Measurements from ENCODE around the gene JAZF1. TPM values are rescaled to one million over a fixed set of nuclear protein-coding genes. Genes with fewer than 3 reads are reported as not detected.

The JAZF1 gene
- total RNA-seq, 1 donor from 2014 or later, result 4.7 TPM

GRCh38 chr7:28082071-28082470, 98.5 kb downstream of the JAZF1 start:
- intact Hi-C loops (cut with micrococcal nuclease), result loop anchor here (10.0 kb wide), 1 partner anchor 57 kb away; no protein-coding TSS in a partner anchor

DNA sequence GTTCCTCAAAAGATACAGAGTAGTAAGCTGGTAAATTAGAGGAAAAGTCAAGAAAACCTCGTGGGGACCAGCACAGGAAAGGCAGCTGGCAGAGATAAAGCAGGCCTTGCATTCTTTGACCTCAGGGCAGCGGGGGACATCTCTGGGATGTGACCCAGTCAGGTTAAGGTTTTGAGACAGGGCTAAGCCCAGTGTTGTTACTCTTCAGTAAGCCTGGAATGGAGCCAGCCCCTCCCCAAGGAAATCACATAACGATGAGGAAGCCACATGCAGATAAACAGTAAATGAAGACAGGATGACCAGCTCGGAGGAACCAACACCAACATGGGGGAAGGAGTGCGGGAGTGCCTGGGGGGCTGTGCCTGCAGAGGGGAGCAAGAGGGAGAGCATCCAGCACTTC, 99.6 kb downstream of the JAZF1 start:
- intact Hi-C loops (cut with micrococcal nuclease), result loop anchor here (10.0 kb wide), 1 partner anchor 56 kb away; no protein-coding TSS in a partner anchor

GRCh38 chr7:28078036-28078901, 102.3 kb downstream of the JAZF1 start:
- intact Hi-C loops (cut with micrococcal nuclease), result loop anchor here (1.0 kb wide), 2 partner anchors 16 to 882 kb away; no protein-coding TSS in a partner anchor

- intact Hi-C loops (cut with micrococcal nuclease), result loop anchor here (1.0 kb wide), 2 partner anchors 15 to 881 kb away; no protein-coding TSS in a partner anchor
Observed at GRCh38 chr7:28077616-28078015, 103.0 kb downstream of the JAZF1 start.

DNA sequence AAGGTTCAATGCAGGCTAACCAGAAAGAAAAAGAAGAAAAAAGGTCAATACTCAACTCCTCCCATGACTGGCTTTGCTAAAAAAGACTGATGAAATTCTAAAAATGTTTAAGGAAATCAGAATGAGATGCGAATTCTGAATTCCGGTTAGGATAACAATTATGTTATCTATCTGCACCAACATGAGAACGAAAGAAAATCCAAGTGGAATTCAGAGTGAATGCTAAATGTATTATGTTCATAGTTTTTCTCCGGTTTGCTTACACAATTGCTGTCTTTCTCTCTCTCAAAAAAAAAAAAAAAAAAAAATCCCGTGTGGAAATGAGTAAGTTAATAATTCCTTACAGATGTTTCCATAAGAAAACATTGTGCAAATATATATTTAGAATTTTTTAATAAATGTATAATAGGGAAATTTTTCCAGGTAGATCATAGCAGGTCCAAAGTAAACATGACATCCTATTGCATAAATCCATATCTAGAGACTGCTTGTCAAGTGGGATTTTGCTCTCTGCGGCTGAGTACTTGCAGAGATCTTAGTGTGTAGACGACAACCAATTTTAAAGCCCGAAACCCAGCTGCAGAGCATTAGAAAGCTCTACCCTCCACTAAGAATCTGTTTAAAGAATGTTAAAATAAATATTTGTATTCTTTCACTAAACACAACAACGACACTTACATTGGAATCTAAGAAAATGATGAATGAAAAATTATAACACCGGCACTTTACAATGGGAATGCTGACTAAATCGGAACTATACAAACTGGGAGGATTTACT, 104.0 kb downstream of the JAZF1 start:
- intact Hi-C loops (cut with micrococcal nuclease), result no loop called here

DNA sequence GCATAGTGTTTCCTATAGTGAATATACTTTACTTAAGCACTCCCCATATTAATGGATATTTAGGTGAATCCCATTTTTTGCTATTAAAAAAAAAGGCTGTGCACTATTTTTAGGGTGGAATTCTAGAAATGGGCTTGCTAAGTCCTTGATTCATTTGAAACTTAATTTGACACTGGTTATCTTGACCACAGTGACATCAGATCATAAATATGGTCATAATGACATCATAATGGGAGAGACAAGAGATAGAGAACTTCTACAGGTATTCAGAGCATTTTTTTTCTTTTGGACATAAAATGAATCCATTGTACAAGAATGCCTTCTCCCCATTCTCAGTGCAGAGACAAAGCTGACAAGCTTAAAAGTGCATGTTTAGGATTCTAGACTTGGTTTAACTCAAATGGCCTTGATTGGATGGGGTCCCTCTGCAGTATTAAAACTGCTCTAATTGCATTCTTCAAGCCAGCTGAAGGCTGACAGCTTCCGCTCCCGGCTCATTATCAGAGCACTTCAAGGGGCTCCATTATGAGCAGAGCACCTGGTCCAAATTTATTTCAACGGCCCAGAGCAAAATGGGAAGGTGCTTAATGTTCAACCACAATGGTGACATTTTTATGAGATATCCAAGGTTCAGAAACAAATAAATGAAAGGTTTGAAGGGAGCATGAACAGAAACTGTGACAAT, 104.8 kb downstream of the JAZF1 start:
- intact Hi-C loops (cut with micrococcal nuclease), result no loop called here

DNA sequence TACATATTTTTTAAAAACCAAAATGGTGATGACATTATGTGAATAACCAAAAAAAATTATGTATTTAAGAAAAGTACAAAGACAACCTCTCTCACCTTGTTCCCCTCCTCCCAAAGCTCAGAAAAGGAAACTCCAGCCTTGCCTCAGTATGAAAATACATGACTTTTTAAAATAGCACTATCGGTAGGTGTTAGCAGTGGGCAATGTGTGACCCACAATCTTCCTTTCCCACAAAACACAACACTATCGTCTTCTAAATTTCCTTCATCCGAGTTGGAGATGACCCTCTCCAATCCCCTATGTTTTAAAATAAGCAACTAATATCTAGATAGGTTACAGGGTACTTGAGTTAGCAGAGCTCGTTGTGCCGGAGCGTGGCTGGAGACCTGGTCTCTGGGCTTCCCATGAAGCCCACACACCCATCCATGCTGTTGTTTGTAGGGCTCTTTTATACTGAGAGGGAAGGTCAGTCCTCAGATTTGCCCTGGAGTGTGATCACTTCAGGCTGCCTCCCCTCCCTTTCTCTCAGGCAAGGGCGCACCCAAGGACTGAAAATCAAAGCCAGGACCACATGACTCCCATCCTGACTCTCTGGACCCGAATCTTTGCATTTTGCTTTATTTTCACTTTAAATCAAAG, 107.6 kb downstream of the JAZF1 start:
- intact Hi-C loops (cut with micrococcal nuclease), result no loop called here

GRCh38 chr7:28071570-28071969, 109.0 kb downstream of the JAZF1 start:
- intact Hi-C loops (cut with micrococcal nuclease), result no loop called here

DNA sequence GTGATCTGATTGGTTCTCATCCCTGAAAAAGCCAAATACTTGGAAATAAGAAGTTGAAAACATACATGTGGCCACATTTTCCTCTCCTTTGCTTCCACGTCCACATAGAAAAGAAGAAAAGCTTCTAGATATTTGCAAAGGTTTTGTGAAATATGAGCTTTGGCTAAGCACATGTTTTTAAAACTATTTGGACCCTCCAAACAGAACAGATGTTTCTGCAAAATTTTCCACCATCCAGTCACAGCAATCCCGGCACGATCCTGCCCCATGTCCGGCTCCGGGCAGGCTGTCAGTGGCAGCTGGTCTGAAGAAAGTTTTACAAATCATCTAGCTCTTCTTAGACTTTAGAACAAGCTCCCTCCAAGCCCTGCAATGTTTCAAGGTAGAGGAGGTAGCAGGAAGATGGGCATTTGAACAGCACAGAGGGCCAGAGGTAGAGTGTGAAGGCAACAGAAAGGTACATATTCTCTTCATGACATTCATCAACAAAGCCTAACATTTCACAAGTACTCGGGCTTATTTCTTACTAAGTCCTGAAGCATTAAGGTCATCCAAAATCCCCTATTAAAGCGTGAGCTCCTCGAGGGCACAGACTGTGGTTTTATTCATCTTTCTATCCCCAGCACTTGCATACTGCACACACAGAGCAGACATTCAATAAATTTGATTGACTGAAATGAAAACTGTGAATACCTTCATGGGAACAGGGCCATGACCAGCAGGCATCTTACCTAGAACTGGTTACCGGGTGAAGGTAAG, 110.1 kb downstream of the JAZF1 start:
- intact Hi-C loops (cut with micrococcal nuclease), result no loop called here

DNA sequence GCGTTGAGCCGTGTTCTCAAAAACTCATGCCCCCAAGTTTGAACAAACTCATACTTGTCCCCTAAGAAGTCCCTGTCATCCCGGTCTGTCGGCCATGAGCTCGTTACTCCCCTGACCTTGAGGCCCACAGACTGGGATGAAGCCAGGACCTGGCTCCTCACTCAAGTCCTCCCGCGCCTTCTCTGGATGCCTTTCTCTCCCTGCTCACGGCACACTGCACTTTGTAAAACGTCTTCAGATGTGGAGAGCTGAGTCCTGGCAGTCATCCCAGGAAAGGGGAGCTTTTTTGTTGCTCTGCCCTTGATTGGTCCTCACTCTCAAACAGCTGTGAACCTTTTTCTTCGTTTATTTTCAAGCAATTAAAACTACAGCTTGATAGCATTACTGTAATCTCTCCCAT, 110.8 kb downstream of the JAZF1 start:
- intact Hi-C loops (cut with micrococcal nuclease), result no loop called here

DNA sequence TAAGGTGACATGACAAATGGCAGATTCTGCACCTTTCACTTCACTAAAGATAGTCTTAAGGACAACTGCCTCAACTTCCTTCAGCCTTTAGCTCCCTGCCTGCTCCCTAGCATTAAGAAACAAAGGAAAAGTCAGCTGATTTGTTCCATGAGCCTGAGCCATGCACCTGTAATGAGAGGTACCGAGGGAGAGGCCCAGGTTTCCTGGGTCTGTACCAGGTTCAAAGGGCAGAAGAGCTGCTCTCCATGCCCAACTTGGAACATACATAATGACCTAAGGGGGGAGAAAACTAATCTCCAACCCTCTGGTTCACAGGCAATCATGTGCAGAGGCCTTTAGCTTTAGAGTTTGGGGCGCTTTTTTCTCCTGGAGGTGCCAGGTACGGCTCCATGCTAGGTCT, 111.2 kb downstream of the JAZF1 start:
- intact Hi-C loops (cut with micrococcal nuclease), result no loop called here

GRCh38 chr7:28068811-28069216, 111.8 kb downstream of the JAZF1 start:
- intact Hi-C loops (cut with micrococcal nuclease), result no loop called here

DNA sequence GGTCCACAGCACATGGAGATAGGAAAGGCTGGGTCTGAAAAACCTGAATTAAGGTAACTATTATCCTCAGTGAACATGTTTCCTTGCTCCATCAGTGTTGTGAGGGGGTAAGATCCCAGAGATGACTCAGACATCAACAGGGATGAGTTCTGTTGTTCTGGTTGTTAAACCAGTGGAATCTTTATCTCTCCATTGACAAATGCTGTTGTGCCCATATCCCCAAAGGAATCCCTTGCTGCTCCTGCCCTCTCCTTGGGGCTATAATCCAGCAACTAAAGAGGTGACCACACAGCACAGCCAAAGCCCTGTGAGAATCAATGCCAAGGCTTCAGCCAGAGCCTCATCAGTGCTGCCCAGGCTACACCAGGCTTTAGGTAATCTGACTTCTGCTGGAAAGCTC, 113.4 kb downstream of the JAZF1 start:
- intact Hi-C loops (cut with micrococcal nuclease), result no loop called here

GRCh38 chr7:28065721-28066285, 114.8 kb downstream of the JAZF1 start:
- intact Hi-C loops (cut with micrococcal nuclease), result no loop called here

GRCh38 chr7:28065308-28065707, 115.3 kb downstream of the JAZF1 start:
- intact Hi-C loops (cut with micrococcal nuclease), result no loop called here

DNA sequence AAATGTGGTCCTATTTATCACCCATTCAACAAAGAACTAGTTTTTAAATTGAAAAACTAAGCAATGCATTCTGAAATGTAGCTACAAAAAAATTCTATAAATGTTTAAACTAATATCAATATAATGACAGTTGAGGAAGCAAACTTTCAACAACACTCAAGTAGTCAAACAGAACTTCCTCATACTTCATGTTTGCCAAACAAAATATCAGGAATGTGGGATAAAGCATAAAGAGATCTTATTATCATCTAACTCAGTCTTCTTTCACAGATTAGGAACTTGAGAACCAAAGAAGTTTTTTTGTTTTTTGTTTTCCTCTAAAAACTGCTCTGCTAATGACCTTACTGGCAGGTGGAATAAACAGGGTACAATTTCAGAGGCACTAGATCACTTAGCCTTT, 116.2 kb downstream of the JAZF1 start:
- intact Hi-C loops (cut with micrococcal nuclease), result no loop called here

DNA sequence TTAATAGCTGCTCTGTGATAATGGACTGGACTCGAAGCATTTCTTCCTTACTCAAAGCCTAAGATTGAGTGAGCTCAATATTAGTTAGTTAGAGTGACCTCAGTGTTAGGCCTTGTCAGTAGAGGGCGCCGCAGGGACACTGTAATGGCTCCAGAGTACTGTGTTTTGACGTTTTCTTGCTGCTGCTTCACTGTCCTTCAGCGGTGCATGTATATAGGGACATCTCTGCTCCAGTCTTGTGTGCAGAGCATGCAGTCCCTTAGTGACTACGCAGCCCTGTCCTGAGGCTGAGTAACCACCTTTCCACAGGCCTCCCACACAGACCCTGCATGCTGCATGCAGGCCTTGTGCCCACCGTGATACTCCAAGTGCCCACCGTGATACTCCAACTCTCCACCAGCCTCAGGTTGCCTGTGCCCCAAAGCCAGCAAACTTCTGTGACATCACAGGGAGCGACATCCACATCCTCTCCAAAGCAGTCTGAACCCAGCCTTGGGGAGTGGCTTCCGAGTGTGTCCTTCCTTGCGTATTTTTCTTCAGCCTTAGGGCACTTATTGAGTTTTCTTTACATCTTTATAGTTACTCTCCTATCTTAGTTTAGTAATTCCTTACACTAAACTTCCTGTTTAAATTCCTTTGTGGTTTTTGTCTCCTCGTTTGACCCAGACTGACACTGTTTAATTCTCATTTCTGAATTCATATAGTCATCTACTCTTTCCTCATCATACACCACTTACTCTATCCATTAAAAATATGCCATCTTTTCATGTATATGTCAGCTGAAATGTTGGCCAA, 118.2 kb downstream of the JAZF1 start:
- intact Hi-C loops (cut with micrococcal nuclease), result loop anchor here (1.0 kb wide), 2 partner anchors 16 to 34 kb away; no protein-coding TSS in a partner anchor

DNA sequence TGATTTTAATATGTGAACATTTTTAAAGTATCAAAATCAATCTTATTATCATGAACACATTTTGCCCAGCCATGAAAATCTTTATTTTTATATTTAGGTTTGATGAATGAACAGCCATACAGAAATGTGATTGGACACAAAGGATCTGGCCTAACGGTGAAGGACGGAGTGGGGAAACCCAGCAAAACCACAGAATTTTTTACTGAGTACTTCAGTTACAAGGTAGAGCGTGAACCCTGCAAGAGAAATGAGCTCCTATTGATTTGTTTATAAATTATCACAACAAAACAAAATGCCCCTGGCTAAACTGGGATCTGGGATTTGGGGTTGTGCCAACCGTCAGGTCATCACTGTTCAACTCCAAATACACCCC, 118.8 kb downstream of the JAZF1 start:
- intact Hi-C loops (cut with micrococcal nuclease), result loop anchor here (1.0 kb wide), 2 partner anchors 16 to 34 kb away; no protein-coding TSS in a partner anchor

DNA sequence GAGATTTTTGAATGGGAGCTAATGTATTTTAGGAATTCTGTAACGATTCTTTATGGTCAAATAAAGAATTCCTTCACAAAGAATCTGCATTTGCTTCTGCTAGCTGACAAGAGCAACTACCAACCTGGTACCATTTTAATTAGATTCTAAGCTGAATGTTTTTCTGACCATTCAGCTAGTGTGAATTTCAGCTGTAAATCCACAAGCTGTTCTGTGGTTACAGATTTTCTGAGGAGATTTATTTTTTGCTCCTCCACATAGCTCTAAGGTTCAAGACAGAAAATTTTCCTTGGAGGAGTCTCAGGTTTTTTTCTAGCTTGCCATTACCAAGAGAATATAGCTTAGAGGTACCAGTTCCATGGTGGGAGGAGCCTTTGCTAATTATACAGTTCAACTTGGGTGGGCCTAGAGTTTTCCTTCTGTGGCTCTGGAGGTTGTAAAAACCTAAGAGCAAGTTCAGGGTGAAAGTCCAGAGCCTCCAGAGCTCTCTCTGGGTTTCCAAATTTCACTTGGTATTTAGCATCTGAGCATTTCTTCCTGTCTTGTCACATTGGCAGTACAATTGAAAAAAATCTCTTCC, 120.1 kb downstream of the JAZF1 start:
- intact Hi-C loops (cut with micrococcal nuclease), result no loop called here

Measured in T-helper 1 cell treated with Interleukin-12 subunit alpha and Interleukin-12 subunit beta and Interleukin-4 antibody, amounts not matched to agents 30 ng/mL and 1 ng/mL, for 36 hours (primary cell).